HG03439 (cell line): ENCODE results near the gene PARD6B.

ENCODE experiments used
- ATAC-seq: cut with Tn5 transposase; IDR thresholded peaks from one replicate; pipeline ENCODE4 v1.9.1; 2021; ENCODE audit warnings: mild to moderate bottlenecking, moderate library complexity; ENCODE audit not compliant: unreplicated experiment

Gene PARD6B

DNA sequence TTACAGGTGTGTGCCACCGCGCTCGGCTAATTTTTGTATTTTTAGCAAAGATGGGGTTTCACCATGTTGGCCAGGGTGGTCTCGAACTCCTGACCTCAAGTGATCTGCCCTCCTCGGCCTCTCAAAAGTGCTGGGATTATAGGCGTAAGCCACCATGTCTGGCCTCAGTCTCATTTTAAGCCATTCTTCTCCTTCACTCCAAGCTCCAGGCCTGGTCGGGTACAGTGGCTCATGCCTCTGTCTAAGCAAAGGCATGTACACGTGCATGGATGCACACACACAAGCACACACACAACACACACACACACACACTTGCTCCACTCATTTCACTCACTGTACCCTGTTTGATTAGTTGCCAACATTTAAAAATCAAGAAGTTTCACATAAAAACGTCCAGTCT is 7.7 kb upstream of the PARD6B start:
- ATAC-seq, result no peak

DNA sequence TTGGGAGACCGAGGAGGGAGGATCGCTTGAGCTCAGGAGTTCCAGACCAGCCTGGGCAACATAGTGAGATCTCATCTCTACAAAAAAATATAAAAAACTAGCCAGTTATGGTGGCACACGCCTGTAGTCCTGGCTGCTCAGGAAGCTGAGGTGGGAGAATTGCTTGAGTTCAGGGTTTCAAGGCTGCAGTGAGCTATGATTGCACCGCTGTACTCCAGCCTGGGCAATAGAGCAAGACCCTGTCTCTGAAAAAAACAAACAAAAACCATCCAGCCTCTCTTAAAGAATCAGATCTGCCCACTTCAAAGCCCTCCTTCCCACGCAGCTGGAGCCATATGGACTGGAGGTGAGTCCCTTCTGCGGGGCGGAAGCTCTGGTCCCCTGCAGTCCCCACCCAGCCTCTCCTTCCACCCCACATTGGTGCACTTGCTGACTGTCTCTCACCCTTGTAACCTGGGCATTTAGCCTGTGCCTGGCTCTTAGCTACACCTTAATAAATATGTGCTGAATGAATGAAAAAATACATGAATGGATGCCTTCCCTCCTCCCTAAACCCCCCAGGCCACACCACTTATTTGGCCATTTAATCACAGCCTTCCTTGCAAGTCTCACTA is 7.2 kb upstream of the PARD6B start:
- no peak for ATAC-seq

DNA sequence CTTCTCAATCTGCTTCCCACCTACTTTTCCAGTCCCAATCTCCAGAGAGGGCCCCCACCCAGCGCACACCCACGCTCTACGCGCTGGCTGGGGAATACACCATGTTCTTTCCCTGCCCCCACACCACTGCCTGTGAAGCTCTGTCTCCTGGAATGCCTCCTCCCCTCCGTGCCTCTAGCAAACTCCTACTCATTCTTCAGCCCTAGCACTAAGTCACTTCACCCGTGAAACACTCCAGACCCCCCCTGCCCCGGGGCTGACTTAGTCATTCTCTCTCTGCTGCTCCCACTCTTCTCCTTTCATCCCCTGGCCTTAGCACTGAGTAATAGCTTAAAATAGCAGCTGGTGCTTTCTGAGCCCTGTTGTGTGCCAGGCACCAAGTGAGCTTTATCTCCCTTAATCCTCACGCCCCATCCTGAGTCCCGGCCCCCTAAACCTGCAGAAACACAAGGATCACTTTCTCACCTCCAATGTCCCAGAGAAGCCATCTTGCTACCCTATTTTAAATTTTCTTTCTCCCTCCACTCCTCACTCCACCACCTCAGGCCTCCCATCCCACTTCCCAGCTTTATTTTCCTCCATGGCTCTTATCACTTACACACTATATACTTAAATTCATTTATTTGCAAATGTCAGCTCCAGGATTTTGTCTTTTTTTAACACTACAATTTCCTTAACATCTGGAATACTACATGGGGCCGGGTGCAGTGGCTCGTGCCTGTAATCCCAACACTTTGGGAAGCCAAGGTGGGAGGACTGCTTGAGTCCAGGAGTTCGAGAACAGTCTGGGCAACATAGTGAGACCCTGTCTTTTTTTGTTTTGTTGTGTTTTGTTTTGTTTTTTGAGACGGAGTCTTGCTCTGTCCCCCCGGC is 6.3 kb upstream of the PARD6B start:
- no peak for ATAC-seq

GRCh38 chr20:50725724-50726005 is 5.7 kb upstream of the PARD6B start:
- no peak for ATAC-seq

- no peak for ATAC-seq
These were observed 4.2 kb upstream of the PARD6B start for GRCh38 chr20:50726955-50727791.

DNA sequence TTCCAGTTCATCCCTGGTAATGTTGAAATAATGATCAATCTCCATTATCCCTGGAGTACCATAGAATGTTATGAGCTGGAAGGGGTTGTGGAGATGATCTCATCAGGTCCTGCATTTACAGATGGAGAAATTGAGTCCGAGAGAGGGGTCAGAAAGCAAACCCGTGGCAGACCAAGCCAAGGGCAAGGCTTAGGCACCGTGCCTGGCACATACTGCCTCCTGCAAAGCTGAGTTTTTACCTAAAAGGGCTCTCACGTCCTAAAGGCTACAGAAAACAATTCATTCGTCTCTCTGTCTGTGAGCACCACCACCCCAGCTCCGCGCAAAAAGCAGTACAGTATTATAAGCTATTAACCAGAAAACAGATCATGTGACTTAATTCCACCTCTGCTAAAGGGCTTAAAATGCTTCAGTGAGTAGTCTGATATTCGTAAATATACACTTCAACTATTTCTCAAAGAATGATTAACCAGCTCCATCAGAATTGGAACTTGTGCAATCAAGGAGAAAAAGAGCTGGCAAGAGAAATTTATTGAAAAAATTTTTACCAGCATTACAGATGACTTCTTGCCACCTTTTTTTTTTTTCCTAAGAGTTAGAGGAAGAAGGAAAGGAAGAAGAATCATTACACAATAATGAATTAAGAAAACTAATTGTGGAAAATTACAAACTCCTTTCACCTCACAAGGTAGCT is 3.4 kb upstream of the PARD6B start:
- no peak for ATAC-seq

DNA sequence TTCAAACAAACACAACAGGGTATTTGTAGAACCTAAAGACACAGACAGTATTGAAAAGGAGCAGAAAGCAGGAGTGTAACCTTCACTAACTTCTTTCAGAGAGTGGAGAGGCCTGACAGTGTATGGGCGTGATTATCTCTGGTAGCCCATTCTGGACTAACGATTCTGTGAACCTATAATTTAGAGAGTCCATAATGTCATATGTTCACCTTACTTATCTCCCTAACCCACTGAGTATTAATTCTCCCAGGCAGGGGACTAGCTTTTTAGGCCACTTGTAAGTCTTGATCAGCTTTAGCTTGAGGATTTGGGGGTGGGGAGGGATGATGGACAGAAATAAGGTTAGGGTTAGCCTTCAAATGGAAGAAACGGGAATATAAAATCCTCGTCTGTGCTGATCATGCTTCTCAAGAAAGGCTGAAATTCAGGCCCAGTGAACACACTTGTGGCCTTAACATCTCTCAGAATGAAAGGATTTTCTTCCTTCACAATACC is 2.8 kb upstream of the PARD6B start:
- no peak for ATAC-seq

DNA sequence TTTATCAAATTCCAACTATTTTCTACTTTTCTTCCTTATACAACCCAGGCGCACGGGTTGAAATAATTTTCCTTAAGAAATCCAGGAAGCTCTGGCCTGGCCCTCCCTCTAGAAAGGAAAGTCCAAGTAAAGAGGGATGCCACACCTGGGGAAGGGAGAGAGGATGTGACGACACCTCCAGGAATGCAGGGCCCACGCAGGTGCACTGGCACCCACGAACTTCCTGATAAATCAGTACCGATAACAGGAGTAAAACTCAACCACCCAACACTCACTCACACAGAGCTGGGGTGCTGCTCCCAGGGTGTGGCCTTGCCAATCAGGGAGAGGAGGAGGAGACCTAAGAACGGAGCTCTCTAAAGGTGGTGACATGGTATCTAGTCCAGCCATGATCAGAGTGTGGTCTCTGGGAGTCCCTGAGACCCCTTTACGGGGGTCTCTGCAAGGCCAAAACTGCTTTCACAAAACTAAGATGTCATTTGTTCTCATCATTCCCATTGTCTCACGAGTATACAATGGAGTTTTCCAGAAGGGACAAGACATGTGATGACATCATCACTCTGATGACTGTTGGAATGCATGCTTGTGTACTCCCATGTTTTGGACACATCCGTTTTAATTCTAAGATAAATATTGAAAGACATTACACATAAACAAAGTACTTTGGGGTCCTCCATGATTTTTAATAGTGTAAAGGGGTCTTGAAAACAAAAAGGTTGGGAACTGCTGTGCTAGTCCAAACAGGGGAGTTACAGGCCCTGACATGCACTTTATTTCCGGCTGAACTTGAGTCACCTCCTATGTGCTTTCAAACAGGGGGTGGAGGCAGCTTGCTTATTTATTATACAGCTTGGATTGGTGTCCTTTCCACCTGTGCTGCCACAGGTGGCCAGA is 2.2 kb upstream of the PARD6B start:
- no peak for ATAC-seq

GRCh38 chr20:50729901-50730764 is 1.2 kb upstream of the PARD6B start:
- ATAC-seq, result no peak

DNA sequence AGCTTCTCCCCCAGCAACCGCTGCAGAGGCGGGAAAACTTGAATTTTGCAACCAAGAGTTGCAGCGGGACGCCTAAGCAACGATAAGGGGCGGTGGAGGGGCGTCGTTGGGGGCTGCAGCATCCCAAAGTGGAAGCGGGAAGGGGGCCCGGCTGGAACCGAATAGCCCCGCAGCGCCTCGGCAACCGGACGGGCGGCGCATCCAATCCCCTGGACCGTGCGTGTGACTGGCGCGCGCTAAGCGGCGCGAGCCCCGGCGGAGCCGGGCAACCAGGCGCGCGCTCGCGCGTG is 670 bp upstream of the PARD6B start:
- ATAC-seq, result no peak

- ATAC-seq, result no peak
These were observed 730 bp downstream of the PARD6B start for GRCh38 chr20:50731930-50732690.

DNA sequence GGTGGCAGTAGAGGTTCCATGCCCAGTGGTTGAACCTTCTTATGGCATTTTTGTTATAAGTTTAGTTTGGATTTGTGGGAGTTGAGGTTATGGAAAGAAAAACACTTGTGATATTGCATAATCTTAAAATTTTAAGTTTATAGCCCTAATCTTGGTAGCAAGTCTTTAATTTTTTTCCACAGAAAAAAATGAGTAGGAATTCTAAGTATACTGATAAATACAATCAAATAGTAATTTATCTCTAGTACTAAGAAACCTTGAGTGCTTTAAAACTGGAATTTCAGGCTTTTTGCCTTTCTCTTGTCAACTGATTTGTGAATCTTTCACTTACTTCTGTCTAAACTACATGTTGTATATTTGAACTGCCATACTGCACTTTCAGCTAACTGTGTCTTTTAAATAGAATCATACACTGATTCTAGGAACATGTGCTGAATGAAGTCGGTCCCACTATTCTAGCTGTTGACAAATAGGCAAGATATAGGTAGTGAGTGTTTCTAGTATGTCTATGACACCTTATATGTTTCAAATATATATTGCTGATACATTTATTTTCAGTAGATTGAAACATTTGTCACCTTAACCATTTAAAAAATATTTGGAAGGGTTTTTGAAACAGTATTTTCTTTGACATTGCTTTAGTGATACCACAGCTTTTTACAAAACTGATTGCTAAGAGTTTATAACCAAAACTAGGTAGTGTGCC is 2.4 kb downstream of the PARD6B start:
- ATAC-seq, result no peak

DNA sequence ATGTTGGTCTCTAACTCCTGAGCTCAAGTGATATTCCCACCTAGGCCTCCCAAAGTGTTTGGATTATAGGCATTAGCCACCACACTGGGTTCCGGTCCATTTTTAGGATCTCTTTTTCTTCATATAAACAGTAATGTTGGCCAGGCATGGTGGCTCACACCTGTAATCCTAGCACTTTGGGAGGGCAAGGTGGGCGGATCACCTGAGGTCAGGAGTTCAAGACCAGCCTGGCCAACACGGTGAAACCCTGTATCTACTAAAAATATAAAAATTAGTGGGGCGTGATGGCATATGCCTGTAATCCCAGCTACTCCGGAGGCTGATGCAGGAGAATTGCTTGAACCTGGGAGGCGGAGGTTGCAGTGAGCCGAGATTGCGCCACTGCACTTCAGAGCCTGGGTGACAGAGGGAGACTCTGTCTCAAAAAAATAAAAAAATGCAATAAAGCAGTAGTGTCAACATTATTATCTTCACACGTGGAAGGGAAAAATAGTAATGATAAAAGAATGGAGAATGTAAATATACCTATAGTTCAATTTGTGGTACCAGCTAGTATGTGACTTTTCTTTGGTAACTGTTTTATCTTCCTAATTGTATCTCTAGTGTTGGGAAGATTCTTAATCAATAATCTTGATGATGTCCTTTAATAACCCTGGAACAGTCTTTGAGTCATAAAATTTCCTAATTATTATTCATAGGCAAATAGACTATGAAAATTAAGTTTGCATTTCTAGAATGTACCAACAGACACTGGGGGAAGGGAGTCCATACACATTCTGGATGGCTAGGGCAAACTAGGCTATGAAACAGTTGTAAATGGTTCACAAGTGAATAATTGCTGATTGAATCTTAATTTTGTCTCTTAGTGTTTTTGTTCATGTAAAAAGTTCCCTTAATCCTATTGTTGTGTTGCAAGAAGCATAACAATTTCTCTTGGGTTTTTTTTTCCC is 3.6 kb downstream of the PARD6B start:
- ATAC-seq, result no peak

DNA sequence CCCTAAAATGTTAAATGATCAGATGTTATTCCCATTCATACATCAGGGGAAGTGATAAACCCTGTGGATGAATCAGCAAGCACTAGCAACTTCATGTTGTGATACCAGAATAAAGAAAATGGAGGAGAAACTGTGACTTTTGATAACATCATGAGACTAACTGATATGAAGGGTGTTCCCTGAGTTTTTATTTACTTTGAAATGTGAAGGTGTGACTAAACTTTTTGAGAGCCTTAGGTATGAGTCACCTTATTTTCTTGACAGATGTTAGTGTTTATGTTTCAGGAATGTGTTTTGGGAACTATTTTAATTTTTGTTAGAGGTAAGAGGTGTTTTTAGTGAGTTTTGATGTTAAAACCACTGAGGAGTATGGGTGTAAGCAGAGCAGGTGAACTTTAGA is 4.4 kb downstream of the PARD6B start:
- no peak for ATAC-seq

GRCh38 chr20:50737352-50737751 is 6.0 kb downstream of the PARD6B start:
- no peak for ATAC-seq

DNA sequence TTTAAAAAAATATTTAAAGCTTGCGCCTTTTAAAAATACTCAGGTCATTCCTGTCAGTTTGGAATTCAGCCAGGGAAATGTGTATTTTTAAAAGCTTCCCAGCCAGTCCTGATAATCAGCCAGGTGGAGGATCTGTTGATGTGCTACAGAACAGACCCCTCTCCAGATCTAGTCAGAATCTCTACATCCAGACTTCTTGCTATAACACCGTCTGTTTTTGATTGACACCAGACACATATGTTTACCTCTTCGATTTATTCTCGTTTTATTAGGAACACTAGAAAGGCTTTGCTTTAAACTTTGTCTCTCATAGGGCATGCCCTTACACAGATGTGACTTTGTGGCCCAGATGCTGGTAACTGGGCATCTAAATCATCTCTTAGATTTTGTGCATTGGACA is 11.7 kb downstream of the PARD6B start:
- ATAC-seq, result no peak
